GM12872 (cell line): ENCODE data around the gene OTOF.

Source experiments
- TF ChIP-seq, protein P1 (sequence below): IDR thresholded peaks from 3 replicates; pipeline ENCODE4 v1.5.1; 2011; ENCODE audit warnings: low read depth, mild to moderate bottlenecking, low read length, moderate library complexity; ENCODE audit not compliant: insufficient read depth

Gene OTOF

DNA sequence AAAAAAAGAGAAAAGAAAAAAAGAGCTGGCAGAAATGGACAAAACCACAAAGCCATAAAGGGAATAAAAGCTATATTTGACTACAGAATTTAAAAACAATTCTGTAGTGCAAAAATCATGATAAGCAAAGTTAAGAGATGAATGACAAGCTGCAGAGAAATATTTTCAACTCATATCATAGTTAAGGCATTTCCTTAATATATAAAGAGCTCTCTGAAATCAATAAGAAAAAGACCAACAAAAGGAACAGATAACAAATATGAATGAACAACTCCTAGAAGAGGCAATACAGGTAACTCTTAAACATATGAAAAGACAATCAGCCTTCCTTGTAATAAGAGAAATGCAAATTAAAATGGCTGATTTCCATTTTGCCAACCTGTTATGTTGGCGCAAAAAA is 26.2 kb downstream of the OTOF start:
- TF ChIP-seq, protein P1, sequence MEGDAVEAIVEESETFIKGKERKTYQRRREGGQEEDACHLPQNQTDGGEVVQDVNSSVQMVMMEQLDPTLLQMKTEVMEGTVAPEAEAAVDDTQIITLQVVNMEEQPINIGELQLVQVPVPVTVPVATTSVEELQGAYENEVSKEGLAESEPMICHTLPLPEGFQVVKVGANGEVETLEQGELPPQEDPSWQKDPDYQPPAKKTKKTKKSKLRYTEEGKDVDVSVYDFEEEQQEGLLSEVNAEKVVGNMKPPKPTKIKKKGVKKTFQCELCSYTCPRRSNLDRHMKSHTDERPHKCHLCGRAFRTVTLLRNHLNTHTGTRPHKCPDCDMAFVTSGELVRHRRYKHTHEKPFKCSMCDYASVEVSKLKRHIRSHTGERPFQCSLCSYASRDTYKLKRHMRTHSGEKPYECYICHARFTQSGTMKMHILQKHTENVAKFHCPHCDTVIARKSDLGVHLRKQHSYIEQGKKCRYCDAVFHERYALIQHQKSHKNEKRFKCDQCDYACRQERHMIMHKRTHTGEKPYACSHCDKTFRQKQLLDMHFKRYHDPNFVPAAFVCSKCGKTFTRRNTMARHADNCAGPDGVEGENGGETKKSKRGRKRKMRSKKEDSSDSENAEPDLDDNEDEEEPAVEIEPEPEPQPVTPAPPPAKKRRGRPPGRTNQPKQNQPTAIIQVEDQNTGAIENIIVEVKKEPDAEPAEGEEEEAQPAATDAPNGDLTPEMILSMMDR, result no peak

- TF ChIP-seq, protein P1, result no peak
Observed at GRCh38 chr2:26450031-26450635, 27.8 kb downstream of the OTOF start.

DNA sequence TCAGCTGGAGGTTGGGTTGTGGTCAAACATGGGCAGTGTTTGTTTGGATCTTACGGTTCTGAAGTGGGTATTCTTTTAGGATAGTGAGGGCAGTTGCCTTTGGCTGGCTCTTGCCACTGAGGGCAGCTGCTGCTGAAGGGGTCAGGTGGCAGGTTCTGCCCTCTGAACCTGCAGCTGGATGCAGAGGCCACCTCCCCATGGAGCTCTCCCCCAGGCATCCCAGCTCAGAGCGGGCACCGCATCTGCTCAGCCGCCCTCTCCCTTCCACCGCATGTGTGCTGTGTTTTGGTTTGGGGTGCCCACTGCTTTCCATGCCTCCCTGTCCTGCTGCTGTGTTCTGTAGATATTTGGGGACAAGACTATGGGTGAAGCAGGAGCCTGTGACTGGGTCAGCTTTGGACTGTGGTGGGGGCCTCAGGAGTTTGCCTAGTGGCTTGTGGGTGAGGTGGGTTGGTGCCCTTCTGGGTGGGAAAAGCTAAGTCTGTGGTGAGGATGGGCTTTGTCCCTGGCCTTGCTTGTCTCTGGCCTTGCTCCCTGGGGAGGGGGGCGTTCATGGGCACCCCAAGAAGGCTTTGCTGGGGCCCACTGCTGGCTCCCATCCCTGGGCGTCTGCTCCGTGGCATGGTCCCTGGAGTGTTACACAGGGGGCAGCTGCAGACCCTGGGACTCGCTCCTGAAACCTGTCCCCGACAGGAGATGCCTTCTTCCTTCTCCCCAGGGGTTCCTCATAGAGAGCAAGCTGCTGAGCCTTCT is 28.5 kb downstream of the OTOF start:
- TF ChIP-seq, protein P1, result no peak

- TF ChIP-seq, protein P1, result no peak
Observed at GRCh38 chr2:26448651-26449050, 29.3 kb downstream of the OTOF start.

DNA sequence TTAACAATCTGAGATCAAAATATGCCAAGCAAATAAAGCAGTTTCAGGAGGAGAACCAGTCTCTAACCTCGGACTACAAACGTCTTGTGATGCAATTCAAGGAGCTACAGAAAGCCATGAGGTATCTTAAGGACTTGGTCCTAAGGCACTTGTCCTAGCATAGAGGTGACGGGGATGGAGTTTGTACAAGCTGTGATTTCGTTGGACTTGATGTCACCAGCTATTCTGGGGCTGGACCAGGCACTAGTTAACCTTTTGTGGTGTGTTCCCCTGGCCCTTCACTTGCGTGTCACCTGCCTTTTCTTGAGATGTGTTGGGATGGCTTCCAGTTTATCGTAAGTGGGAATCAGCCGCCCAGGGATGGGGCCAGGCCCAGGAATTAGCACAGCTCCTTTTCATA is 33.7 kb downstream of the OTOF start:
- TF ChIP-seq, protein P1, result no peak

DNA sequence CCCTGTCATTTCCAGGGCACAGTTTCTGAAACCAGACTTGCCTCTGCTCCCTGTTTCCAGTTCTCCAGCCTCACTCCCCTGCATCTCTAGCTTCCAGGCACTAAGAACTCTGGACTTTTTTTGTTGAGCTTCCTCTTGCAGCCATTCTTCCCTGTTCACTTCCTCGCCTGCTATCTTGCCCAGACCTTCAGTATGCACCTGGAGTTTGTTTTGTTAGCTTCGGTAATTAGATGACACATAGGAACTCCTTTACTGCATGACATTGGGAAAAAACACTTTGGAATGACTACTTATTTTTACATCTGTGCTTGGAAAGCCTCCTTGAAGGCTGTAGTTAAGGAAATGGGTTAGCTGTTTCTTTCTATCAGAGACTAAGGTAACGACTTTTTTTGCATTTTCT is 35.2 kb downstream of the OTOF start:
- TF ChIP-seq, protein P1, result no peak

DNA sequence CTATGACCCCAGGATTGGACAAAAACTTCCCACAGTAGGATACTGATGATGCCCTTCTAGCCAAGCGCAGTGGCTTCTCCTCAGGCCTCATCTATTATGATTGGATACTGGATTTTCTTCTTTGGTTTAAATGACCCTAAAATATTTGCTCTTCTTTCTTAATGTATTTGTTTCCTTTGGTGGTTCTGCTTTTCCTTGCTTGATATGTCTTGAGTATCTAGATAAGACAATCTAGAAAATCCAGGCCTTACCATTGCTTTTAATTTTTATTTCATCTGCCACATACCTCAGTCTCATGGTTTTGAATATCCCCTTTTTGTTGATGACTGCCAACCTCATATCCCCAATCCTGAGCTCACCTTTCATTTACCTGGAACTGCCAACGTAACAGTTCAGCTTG is 35.6 kb downstream of the OTOF start:
- TF ChIP-seq, protein P1, result no peak
